Body of pancreas (tissue), 4 donors: ENCODE results near the gene ARID1B. TPM values are rescaled to one million over a fixed set of nuclear protein-coding genes. Genes with fewer than 3 reads are reported as not detected.

Experiments used
- ATAC-seq: fragments of 150-250 bp; one replicate; pipeline ENCODE4 v1.9.1; 2016
- DNase-seq, 4 donors: peaks; one replicate each; pipeline ENCODE4 v3.0.0-alpha.2; 2019
- H3K27ac ChIP-seq, 4 donors: fragments of 200-600 bp; sonication (generic); 1 replicate in 3 of 4; 2 replicates in 1 of 4; pipeline versions ENCODE4 v1.5.1 to v1.6.1; 2016 to 2019; ENCODE audit warnings: mild to moderate bottlenecking in 1 of 4, mixed read lengths in 1 of 4, moderate library complexity in 1 of 4
- H3K27me3 ChIP-seq, 2 donors: fragments of 200-600 bp; sonication (generic); one replicate each; pipeline ENCODE4 v1.6.0; 2016; ENCODE audit warnings: mild to moderate bottlenecking in 1 of 2
- H3K36me3 ChIP-seq, 2 donors: fragments of 200-600 bp; sonication (generic); replicated peaks in 1 of 2; 2 replicates each; pipeline ENCODE4 v1.5.1; 2016; ENCODE audit warnings: low read depth in 2 of 2; ENCODE audit not compliant: insufficient read depth in 1 of 2
- H3K4me1 ChIP-seq: fragments of 200-600 bp; sonication (generic); one replicate; pipeline ENCODE4 v1.6.0; 2016
- H3K4me3 ChIP-seq, 2 donors: fragments of 200-600 bp; sonication (generic); 1 replicate in 1 of 2; 2 replicates in 1 of 2; pipeline ENCODE4 v1.5.1; 2016 to 2019
- H3K9me3 ChIP-seq, 3 donors: fragments of 200-600 bp; sonication (generic); 1 replicate in 2 of 3; 2 replicates in 1 of 3; pipeline ENCODE4 v1.5.1; 2016
- POLR2A ChIP-seq, 3 donors: fragments of 450-650 bp; IDR thresholded peaks; one replicate each; pipeline ENCODE4 v1.6.1; 2016; ENCODE audit warnings: antibody characterized with exemption in 3 of 3, mild to moderate bottlenecking in 2 of 3
- WGBS, 2 donors: methylation state at CpG; one replicate each; pipeline ENCODE4 v1.1.5; 2017; 5-methylcytosine and 5-hydroxymethylcytosine counted together
- intact Hi-C: fragments of 100-400 bp; cut with DNase I; formaldehyde crosslinking; loops from one replicate; pipeline ENCODE4 v1.15.1; 2023
- total RNA-seq, 2 donors: library from RNA; depleted of rRNA; stranded (reverse); fragments of >200 nt; gene quantifications; one replicate each; pipeline ENCODE4 v1.1.0, GENCODE V29; 2016
- TF ChIP-seq, protein P1 (sequence below), 7 experiments: fragments of 450-650 bp in 4 of 7; fragments of 200-600 bp in 3 of 7; sonication (generic) in 3 of 7; IDR thresholded peaks; one replicate each; pipeline ENCODE4 v1.5.1; 2016 to 2019; ENCODE audit warnings: antibody characterized with exemption in 7 of 7

Gene ARID1B
- total RNA-seq, 2 donors from 2014 or later = 71.5 to 85.1 TPM

DNA sequence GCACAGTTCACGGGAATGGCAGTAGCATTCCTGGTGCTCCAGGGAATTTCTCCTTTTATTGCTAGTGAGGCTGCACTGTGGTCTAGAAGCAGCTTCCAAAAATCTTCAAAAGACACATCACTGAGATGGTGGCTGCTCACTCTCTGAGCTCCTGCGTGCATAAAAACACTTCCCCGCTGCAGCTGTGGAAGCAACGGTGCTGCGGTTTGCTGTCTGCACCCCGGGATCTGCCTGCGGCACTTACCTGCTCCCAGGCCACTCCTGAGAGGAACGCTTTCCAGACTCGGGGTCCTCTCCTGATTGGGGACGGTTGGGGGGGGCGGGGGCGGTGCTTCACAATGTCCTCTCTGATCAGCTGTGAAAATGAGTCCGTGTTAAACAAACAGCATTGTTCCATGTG is 468.3 kb downstream of the ARID1B start:
- Histone ChIP-seq H3K9me3 (no peaks in the 10 kb centered on the region), H3K4me1 (peaks cover 19% of the 10 kb centered on the region), H3K36me3 (no peaks in the 10 kb centered on the region), H3K4me3 (no peak overlapping the region), H3K27ac (no peak overlapping the region), H3K27me3 (no peaks in the 10 kb centered on the region)
- TF ChIP-seq POLR2A (IDR thresholded peaks at IDR 0.05) = no peak
- TF ChIP-seq, protein P1, sequence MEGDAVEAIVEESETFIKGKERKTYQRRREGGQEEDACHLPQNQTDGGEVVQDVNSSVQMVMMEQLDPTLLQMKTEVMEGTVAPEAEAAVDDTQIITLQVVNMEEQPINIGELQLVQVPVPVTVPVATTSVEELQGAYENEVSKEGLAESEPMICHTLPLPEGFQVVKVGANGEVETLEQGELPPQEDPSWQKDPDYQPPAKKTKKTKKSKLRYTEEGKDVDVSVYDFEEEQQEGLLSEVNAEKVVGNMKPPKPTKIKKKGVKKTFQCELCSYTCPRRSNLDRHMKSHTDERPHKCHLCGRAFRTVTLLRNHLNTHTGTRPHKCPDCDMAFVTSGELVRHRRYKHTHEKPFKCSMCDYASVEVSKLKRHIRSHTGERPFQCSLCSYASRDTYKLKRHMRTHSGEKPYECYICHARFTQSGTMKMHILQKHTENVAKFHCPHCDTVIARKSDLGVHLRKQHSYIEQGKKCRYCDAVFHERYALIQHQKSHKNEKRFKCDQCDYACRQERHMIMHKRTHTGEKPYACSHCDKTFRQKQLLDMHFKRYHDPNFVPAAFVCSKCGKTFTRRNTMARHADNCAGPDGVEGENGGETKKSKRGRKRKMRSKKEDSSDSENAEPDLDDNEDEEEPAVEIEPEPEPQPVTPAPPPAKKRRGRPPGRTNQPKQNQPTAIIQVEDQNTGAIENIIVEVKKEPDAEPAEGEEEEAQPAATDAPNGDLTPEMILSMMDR (IDR thresholded peaks at IDR 0.05) = no peak
- WGBS, 2 donors = 43 to 62% methylated on average over 7 to 13 of the region's 13 CpGs
- no peak for DNase-seq
- ATAC-seq = no peak
- intact Hi-C loops = no loop called here

DNA sequence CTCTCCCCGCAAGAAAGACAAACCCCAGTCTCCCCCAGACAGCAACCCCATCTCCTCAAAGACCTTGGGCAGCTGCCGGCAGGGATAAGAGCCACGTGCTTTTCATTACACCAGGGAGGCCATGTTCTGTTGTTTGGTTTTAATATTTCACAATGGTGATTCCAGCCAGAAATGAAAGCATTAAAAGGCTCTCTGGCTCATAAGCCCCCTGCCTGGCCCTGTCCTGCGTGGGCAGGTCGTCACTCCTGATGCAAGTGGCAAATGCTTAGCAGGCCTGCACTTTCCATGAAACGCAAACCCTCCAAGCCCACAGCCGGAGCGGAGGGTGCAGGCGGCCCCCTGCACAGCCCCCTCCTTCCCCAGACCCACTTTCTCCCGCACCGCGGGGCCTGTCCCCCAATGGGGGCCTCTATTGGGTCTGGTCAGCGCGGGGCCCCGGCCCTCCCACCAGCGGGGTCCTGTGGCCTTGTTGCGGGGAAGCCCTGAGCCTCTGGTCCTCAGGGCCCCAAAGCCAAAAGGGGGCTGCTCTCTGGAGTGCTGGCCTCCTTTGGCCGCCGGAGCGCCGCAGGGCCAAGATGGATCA is 469.0 kb downstream of the ARID1B start:
- Histone ChIP-seq H3K27me3 (no peaks in the 10 kb centered on the region), H3K9me3 (no peaks in the 10 kb centered on the region), H3K27ac (no peak overlapping the region), H3K4me1 (peaks cover 13% of the 10 kb centered on the region), H3K4me3 (no peak overlapping the region), H3K36me3 (no peaks in the 10 kb centered on the region)
- intact Hi-C loops = no loop called here
- DNase-seq (no peak), ATAC-seq (no peak)
- TF ChIP-seq POLR2A (IDR thresholded peaks at IDR 0.05) = no peak
- TF ChIP-seq, protein P1 (IDR thresholded peaks at IDR 0.05) = no peak
- 83 to 89% methylated on average over 16 to 19 of the region's 21 CpGs for WGBS, 2 donors

DNA sequence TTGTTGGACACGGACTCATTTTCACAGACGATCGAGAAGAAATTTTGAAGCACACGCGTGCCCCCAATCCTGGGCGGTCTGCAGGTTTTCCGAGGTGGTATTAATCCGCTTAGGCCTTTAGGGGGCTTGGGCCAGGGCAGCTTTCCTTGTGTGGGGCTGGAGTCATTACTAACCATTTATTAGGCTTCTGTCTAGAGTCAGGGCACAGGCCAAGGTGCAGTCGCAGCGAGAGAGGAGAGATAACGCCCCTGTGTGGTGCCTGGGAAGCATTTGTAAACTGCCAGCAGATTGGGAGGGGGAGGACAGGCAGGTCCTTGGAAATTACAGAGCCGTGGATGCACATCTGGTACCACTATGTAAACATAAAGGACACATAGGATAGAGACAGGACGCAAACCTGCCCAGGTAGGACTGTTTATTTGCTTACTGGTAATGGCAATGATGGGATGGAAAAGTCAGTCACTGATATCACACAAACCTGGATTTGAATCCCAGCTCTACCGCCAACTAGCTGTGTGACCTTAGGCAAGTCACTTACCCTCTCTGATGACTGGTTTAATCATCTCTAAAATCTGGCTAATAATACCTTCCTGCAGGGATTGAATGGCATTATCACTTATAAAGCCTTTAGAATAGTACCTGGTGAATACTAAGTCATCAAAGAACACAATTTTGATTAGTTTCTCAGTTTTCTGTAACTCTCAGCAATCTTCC is 469.8 kb downstream of the ARID1B start:
- H3K4me3 ChIP-seq = no peak overlapping the region
- ATAC-seq (no peak), DNase-seq (no peak)
- no peaks in the 10 kb centered on the region for H3K27me3 ChIP-seq
- H3K4me1 ChIP-seq = peaks cover 11% of the 10 kb centered on the region
- H3K27ac ChIP-seq = no peak overlapping the region
- intact Hi-C loops = no loop called here
- 89 to 93% methylated on average over 12 to 14 of the region's 14 CpGs for WGBS, 2 donors
- H3K36me3 ChIP-seq = no peaks in the 10 kb centered on the region
- TF ChIP-seq POLR2A (IDR thresholded peaks at IDR 0.05) = no peak
- TF ChIP-seq, protein P1 (IDR thresholded peaks at IDR 0.05) = no peak
- H3K9me3 ChIP-seq = no peaks in the 10 kb centered on the region

DNA sequence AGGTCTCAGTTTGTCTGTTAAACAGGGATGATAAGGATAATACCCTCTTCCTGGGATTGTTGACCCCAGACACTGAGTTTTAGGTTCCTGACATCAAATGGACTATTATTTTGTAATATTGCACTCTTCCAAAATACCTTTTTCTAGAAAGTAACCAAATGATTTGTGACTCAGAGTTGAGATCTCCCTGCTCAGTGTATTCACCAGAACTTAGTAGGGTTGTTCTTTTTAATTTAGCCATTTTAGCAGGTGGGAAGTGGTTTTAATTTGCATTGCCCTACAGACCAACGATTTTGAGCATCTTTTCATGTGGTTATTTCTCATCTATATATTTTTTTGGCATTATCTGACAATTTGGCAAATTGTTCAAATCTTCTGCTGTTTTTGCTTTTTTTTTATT is 471.1 kb downstream of the ARID1B start:
- 39 to 57% methylated on average over 1 of the region's 1 CpG for WGBS, 2 donors
- Histone ChIP-seq H3K9me3 (no peaks in the 10 kb centered on the region), H3K27ac (no peak overlapping the region), H3K4me3 (no peak overlapping the region), H3K36me3 (no peaks in the 10 kb centered on the region), H3K4me1 (peaks cover 4% of the 10 kb centered on the region), H3K27me3 (no peaks in the 10 kb centered on the region)
- ATAC-seq (no peak), DNase-seq (no peak)
- no peak for TF ChIP-seq POLR2A (IDR thresholded peaks at IDR 0.05)
- TF ChIP-seq, protein P1 (IDR thresholded peaks at IDR 0.05) = no peak
- intact Hi-C loops = no loop called here

DNA sequence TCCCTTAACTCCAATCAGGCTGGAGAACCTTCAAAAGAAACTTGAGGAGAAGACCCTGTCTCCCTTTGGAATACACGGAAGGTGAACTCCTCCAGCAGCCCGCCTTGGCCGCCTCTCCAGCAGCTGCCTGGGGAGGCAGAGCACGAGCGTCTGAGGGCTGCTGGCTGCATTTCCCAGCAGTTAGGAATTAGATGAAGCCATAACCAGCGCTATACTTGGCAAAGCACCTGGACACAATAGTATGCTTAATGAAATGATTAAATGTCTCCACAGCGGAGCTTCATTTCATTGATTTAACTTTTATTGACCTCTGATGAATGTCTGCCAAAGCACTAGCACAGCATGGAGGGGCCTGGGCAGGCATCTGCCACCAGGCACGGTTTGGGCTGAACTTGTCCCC is 472.6 kb downstream of the ARID1B start:
- H3K27me3 ChIP-seq = no peaks in the 10 kb centered on the region
- DNase-seq = no peak

More for the DNA sequence above, 472.6 kb downstream of the ARID1B start:
- no peak overlapping the region for H3K4me3 ChIP-seq
- TF ChIP-seq, protein P1 (IDR thresholded peaks at IDR 0.05) = no peak
- TF ChIP-seq POLR2A (IDR thresholded peaks at IDR 0.05) = no peak
- WGBS, 2 donors = 75 to 79% methylated on average over 3 to 8 of the region's 8 CpGs
- H3K9me3 ChIP-seq = no peaks in the 10 kb centered on the region
- H3K27ac ChIP-seq = no peak overlapping the region
- intact Hi-C loops = no loop called here
- peaks cover 4% of the 10 kb centered on the region for H3K4me1 ChIP-seq
- ATAC-seq = no peak
- H3K36me3 ChIP-seq = no peaks in the 10 kb centered on the region
